Small intestine (tissue), 7 donors: ENCODE data around the gene SPTLC2. TPM values are rescaled to one million over a fixed set of nuclear protein-coding genes. Genes with fewer than 3 reads are reported as not detected.
"Not testable (repeated sequence)": the region's sequence is repeated elsewhere in the genome, so short reads cannot be mapped to it uniquely, and the experiment has no call there.

Source experiments
- DNase-seq, 2 donors: peaks; one replicate each; pipeline versions ENCODE4 v3.0.0 to v3.0.0-alpha.2; 2013
- FAIRE-seq: peaks from 2 replicates; lab custom pipeline; 2012; peaks lifted over from hg19 to GRCh38; lab: Jason Lieb, UNC
- H3K27ac ChIP-seq, 3 donors: one replicate each; pipeline ENCODE4 v1.5.1; 2013; ENCODE audit warnings: low read length in 2 of 3, mild to moderate bottlenecking in 2 of 3, control low read depth in 1 of 3, inconsistent platforms in 1 of 3, low read depth in 1 of 3, moderate library complexity in 1 of 3
- H3K27me3 ChIP-seq, 3 donors: one replicate each; pipeline ENCODE4 v1.6.1; 2013; ENCODE audit warnings: low read length in 3 of 3, inconsistent platforms in 1 of 3; ENCODE audit not compliant: control insufficient read depth in 3 of 3, insufficient read depth in 3 of 3
- H3K36me3 ChIP-seq, 3 donors: one replicate each; pipeline ENCODE4 v1.6.1; 2013; ENCODE audit warnings: low read length in 3 of 3, inconsistent platforms in 1 of 3, low read depth in 1 of 3, mild to moderate bottlenecking in 1 of 3, moderate library complexity in 1 of 3; ENCODE audit not compliant: control insufficient read depth in 3 of 3, insufficient read depth in 2 of 3
- H3K4me1 ChIP-seq, 3 donors: one replicate each; pipeline ENCODE4 v1.6.1; 2013; ENCODE audit warnings: low read length in 2 of 3, inconsistent platforms in 1 of 3, low read depth in 1 of 3, mild to moderate bottlenecking in 1 of 3, moderate library complexity in 1 of 3; ENCODE audit not compliant: control insufficient read depth in 3 of 3, insufficient read depth in 2 of 3
- H3K4me3 ChIP-seq, 3 donors: one replicate each; pipeline ENCODE4 v1.5.1; 2013; ENCODE audit warnings: low read length in 3 of 3, control low read depth in 1 of 3, inconsistent platforms in 1 of 3, low read depth in 1 of 3, mild to moderate bottlenecking in 1 of 3, moderate library complexity in 1 of 3
- H3K9me3 ChIP-seq, 2 donors: one replicate each; pipeline ENCODE4 v1.6.1; 2013; ENCODE audit warnings: low read depth in 1 of 2, low read length in 1 of 2; ENCODE audit not compliant: control insufficient read depth in 2 of 2, insufficient read depth in 1 of 2
- WGBS, 3 donors: extraction: QIAGEN DNeasy Blood & Tissue Kit; methylation state at CpG; one replicate each; pipeline ENCODE4 v1.1.7; 2013; 5-methylcytosine and 5-hydroxymethylcytosine counted together
- polyA plus RNA-seq, 4 donors: library from polyadenylated mRNA; stranded (reverse) in 3 of 4; unstranded in 1 of 4; fragments of 200-250 nt in 3 of 4; fragments of 120-200 nt in 1 of 4; gene quantifications; one replicate each; pipeline versions ENCODE4 v1.2.1 to v1.2.3, GENCODE V29; 2013
- donor health status: healthy with polysubstance abuse.
- donor health status: control.
- donor health status: control.
- donor health status: Bipolar disorder and iron deficiency.
- donor health status: healthy.

Gene SPTLC2
- polyA plus RNA-seq, 4 donors = 5.9 to 27.5 (median 15.2) TPM

DNA sequence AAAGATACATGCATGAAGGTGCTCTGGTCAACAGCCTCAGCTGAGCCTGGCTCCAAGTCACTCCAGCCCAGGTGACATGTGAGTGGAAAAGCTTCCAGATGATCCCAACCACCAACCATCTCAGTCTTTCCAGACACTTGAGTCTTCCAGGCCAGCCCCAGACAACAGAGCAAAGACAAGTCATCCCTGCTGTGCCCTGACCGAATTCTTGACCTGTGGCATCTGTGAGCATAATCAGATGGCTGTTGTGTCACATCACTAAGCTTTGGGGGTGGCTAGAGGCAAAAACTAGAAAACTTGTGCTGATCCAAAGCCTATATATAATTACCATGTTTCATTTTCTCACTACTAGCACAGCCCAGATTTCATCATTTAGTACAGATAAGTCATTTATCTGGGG lies 67.0 kb downstream of the SPTLC2 start:
- no peaks in the 10 kb centered on the region for H3K9me3 ChIP-seq
- DNase-seq (no peak), FAIRE-seq (no peak)
- H3K27me3 ChIP-seq = no peaks in the 10 kb centered on the region
- peaks cover 0 to under 1% (median 0%) of the 10 kb centered on the region in 3 donors for H3K4me1 ChIP-seq
- H3K36me3 ChIP-seq = peaks cover 2 to 23% (median 19%) of the 10 kb centered on the region in 3 donors
- no peak overlapping the region for H3K4me3 ChIP-seq
- WGBS, 3 donors = 87 to 100% (median 95%) methylated on average over 1 of the region's 1 CpG
- H3K27ac ChIP-seq = no peak overlapping the region

DNA sequence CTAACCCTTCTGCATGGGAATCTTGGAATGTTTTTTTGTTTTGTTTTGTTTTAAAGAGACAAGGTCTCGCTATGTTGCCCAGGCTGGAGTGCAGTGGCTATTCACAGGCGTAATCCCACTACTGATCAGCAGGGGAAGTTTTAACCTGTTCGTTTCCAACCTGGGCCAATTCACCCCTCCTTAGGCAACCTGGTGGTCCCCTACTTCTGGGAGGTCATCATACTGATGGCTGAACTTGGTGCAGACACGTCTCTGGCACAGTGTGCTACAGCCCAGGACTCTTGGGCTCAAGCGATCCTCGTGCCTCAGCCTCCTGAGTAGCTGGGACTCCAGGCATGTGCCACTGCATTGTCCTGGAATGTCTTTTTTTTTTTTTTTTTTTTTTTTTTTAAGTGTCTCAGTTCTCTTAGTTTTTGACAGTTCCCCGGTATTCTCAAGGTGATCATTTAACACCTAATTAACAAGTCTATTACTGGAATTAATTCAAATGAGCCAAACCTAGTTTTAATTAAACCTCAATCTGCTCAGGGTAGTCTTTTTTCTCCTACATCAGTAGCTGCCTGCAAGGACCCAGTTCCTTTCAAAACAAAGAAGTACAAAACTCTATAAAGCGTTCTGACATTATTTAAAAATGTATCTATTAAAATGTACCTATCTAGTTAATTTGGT lies 68.8 kb downstream of the SPTLC2 start:
- no peaks in the 10 kb centered on the region for H3K4me1 ChIP-seq
- WGBS, 3 donors = 92 to 95% (median 93%) methylated on average over 8 of the region's 8 CpGs
- H3K27ac ChIP-seq = no peak overlapping the region
- no peak overlapping the region for H3K4me3 ChIP-seq
- DNase-seq = no peak
- no peak for FAIRE-seq
- H3K9me3 ChIP-seq = no peaks in the 10 kb centered on the region
- peaks cover 2 to 23% (median 23%) of the 10 kb centered on the region in 3 donors for H3K36me3 ChIP-seq
- no peaks in the 10 kb centered on the region for H3K27me3 ChIP-seq

DNA sequence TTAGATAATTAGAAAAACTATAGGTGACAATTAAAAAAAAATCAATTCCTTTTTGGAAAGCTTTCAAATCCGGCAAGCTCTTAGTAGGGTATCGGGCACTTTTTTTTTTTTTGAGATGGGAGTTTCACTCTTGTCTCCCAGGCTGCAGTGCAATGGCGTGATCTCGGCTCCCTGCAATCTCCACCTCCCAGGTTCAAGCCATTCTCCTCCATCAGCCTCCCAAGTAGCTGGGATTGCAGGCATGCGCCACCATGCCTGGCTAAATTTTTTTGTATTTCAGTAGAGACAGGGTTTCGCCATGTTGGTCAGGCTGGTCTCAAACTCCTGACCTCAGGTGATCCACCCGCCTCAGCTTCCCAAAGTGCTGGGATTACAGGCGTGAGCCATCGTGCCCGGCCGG lies 71.3 kb downstream of the SPTLC2 start:
- peaks cover 4 to 15% (median 14%) of the 10 kb centered on the region in 3 donors for H3K36me3 ChIP-seq
- not testable (repeated sequence) for H3K4me3 ChIP-seq, H3K27me3 ChIP-seq, H3K27ac ChIP-seq, H3K9me3 ChIP-seq, H3K4me1 ChIP-seq, FAIRE-seq, DNase-seq
- 96 to 97% (median 96%) methylated on average over 11 of the region's 11 CpGs for WGBS, 3 donors

DNA sequence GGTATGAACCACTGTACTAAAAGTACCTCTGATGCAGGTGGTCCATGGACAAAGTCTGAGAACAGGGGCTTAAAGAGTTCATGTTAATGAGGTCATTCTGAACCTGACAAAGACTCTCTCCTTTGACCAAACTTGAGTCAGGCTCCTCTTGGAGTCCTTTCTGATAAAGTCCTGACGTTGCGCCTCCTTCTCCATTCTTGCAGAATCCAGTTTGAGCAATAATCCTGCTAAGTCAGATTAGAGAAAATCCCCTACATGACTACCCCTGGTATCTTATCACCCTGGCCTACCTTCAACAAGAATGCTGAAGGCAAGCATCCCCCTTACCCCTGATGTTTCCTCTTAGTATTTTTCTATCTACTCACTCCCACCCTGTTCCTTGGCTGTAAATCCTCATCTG lies 71.9 kb downstream of the SPTLC2 start:
- WGBS, 3 donors = 92 to 100% (median 92%) methylated on average over 2 of the region's 2 CpGs
- Histone ChIP-seq H3K4me3 (no peak overlapping the region), H3K27me3 (no peaks in the 10 kb centered on the region), H3K36me3 (peaks cover 2 to 15% (median 14%) of the 10 kb centered on the region in 3 donors), H3K27ac (no peak overlapping the region), H3K9me3 (no peaks in the 10 kb centered on the region), H3K4me1 (no peaks in the 10 kb centered on the region)
- FAIRE-seq (no peak), DNase-seq (no peak)

DNA sequence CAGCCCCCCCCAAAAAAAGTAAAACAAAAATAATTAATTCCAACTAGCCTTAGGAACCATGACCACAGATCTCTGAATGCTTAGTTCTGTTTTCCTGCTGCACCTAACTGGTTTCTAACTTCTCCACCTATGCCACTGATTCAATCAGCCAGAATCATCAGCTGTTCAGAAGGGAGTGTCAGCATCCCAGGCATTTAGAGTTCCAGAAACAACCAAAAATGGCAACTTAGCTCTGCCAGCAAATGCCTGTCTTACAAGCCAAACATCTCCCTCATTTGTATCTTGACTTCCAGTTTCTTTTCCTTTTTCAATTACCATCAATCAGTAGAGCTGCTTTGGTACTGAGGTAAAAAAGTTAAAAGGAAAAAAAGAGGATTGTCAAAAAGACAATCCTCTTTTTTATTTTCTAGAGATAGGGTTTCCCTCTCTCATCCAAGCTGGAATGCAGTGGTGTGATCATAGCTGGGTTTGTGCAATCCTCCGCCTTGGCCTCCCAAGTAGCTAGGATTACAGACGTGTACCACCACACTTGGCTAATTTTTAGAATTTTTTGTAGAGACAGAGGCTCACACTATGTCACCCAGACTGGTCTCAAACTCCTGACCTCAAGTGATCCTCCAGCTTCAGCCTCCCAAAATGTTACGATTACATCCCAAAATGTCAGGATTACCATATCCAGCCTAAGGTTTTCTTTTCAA lies 72.7 kb downstream of the SPTLC2 start:
- DNase-seq (no peak), FAIRE-seq (no peak)
- Histone ChIP-seq H3K9me3 (no peaks in the 10 kb centered on the region), H3K4me1 (no peaks in the 10 kb centered on the region), H3K27ac (no peak overlapping the region), H3K4me3 (no peak overlapping the region), H3K36me3 (peaks cover 2 to 9% (median 7%) of the 10 kb centered on the region in 3 donors), H3K27me3 (no peaks in the 10 kb centered on the region)
- 91 to 99% (median 95%) methylated on average over 3 of the region's 3 CpGs for WGBS, 3 donors

DNA sequence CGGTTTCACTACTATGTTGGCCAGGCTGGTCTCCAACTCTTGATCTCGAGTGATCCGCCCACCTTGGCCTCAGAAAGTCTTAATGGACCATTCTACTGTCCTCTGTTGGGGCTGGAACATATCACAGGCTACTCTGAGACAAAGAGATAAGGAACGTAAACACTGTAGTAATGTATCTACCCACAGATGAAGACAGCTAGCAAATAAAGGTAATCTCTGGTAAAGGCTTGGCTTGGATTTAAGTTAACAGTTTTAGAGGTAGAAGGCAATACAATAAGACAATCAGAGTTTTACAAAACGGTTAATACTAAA lies 73.2 kb downstream of the SPTLC2 start:
- no peak for DNase-seq
- 67 to 75% (median 68%) methylated on average over 5 of the region's 5 CpGs for WGBS, 3 donors
- no peaks in the 10 kb centered on the region for H3K27me3 ChIP-seq
- no peaks in the 10 kb centered on the region for H3K4me1 ChIP-seq
- no peaks in the 10 kb centered on the region for H3K9me3 ChIP-seq
- no peak for FAIRE-seq
- peaks cover 2 to 6% (median 5%) of the 10 kb centered on the region in 3 donors for H3K36me3 ChIP-seq
- no peak overlapping the region for H3K4me3 ChIP-seq
- H3K27ac ChIP-seq = peak overlapping the region in 1 of 3 donors; percentile 26

DNA sequence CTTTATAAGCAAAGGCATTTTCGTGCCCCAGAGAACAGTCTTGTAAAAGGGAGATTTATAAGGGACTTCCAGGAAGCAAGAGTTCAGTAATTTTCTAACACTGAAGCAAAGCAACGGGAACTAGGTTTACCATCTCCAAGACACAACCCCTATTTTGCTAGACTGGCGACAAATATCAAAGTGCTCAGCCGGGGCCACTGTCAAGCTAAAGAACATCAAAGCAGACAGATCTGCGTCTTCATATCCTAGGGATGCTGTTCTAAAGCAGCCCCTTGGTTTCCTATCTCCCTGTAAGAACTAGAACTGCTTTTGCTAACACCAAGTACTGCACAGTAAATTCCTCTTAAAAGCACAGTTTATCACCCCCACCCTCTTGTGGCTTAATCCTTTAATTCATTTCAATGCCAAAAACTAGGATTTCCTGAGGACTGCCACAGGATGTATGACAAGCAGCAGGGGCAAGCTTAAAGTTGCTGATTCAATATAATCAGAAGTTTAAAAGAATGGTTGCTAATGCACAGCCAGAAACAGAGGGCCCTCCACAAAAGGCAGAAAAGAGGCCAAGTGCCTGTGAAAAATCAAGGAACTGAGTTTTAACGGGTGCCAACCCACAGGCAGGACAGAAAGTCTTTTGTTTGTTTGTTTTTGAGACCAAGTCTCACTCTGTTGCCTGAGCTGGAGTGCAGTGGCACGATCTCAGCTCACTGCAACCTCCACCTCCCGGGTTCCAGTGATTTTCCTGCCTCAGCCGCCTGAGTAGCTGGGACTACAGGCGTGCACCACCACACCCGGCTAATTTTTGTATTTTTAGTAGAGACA lies 73.8 kb downstream of the SPTLC2 start:
- Histone ChIP-seq H3K9me3 (no peaks in the 10 kb centered on the region), H3K4me1 (no peaks in the 10 kb centered on the region), H3K36me3 (peaks cover 2 to 6% (median 5%) of the 10 kb centered on the region in 3 donors), H3K4me3 (no peak overlapping the region), H3K27me3 (no peaks in the 10 kb centered on the region), H3K27ac (peak overlapping the region in 2 of 3 donors; percentile 26 to 28)
- DNase-seq (no peak), FAIRE-seq (no peak)
- WGBS, 3 donors = 61 to 80% (median 78%) methylated on average over 11 of the region's 11 CpGs

DNA sequence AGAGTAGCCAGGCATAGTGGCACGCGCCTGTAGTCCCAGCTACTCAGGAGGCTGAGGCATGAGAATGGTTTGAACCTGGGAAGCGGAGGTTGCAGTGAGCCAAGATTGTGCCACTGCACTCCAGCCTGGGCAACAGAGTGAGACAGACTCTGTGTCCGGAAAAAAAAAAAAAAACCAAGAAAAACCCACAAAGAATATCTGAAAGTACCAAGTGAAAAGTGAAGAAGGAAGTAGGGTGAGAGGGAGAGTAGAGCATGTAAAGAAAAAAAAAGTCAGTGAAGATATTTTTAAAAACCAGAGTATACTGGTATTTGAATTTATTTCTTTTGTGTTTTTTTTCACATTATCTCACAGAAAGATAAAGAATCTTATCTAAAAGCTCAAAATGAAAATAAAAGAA lies 74.5 kb downstream of the SPTLC2 start:
- H3K27me3 ChIP-seq = no peaks in the 10 kb centered on the region
- H3K4me1 ChIP-seq = no peaks in the 10 kb centered on the region
- H3K36me3 ChIP-seq = peaks cover 2 to 4% (median 3%) of the 10 kb centered on the region in 3 donors
- DNase-seq (no peak), FAIRE-seq (no peak)
- no peak overlapping the region for H3K4me3 ChIP-seq
- peak overlapping the region in 1 of 3 donors; percentile 28 for H3K27ac ChIP-seq
- WGBS, 3 donors = 80 to 93% (median 90%) methylated on average over 4 of the region's 4 CpGs
- H3K9me3 ChIP-seq = no peaks in the 10 kb centered on the region
